Psoas muscle (tissue), 8 donors: ENCODE measurements around the gene MKRN2OS. TPM values are rescaled to one million over a fixed set of nuclear protein-coding genes. Genes with fewer than 3 reads are reported as not detected.

Experiments
- ATAC-seq, 4 donors: fragments of 200-7000 bp; cut with Tn5 transposase; one replicate each; pipeline ENCODE4 v1.9.1; 2020; ENCODE audit warnings: moderate library complexity in 3 of 4, mild to moderate bottlenecking in 2 of 4
- DNase-seq, 2 donors: peaks; one replicate each; pipeline ENCODE4 v3.0.0-alpha.2; 2020
- H3K27ac ChIP-seq: fragments of 200-600 bp; one replicate; pipeline ENCODE4 v1.8.0; 2022
- H3K27me3 ChIP-seq, 3 donors: fragments of 200-600 bp in 1 of 3; one replicate each; pipeline versions ENCODE4 v1.6.1 to v1.8.0; 2013 to 2022; ENCODE audit warnings: low read length in 2 of 3, mild to moderate bottlenecking in 2 of 3, moderate library complexity in 1 of 3; ENCODE audit not compliant: insufficient read depth in 3 of 3
- H3K36me3 ChIP-seq, 2 donors: fragments of 200-600 bp in 1 of 2; one replicate each; pipeline versions ENCODE4 v1.6.1 to v1.8.0; 2013 to 2022; ENCODE audit warnings: low read depth in 1 of 2, mild to moderate bottlenecking in 1 of 2, moderate library complexity in 1 of 2; ENCODE audit not compliant: insufficient read depth in 1 of 2
- H3K4me1 ChIP-seq: fragments of 200-600 bp; one replicate; pipeline ENCODE4 v1.8.0; 2022
- H3K4me3 ChIP-seq: fragments of 200-600 bp; one replicate; pipeline ENCODE4 v1.8.0; 2022; ENCODE audit warnings: mild to moderate bottlenecking
- H3K9me3 ChIP-seq: fragments of 200-600 bp; one replicate; pipeline ENCODE4 v1.8.0; 2022
- CTCF ChIP-seq: fragments of 200-600 bp; IDR thresholded peaks from one replicate; pipeline ENCODE4 v1.8.0; 2022; ENCODE audit warnings: antibody characterized with exemption
- WGBS, 3 donors: extraction: QIAGEN DNeasy Blood & Tissue Kit; methylation state at CpG; one replicate each; pipeline versions ENCODE4 v1.1.6 to v1.1.7; 2013; 5-methylcytosine and 5-hydroxymethylcytosine counted together
- intact Hi-C, 2 donors: fragments of 100-400 bp; cut with DNase I; formaldehyde crosslinking; loops; one replicate each; pipeline versions ENCODE4 v1.11.0 to v1.14.2; 2022
- polyA plus RNA-seq, 3 donors: library from polyadenylated mRNA; stranded (reverse); fragments of 200-250 nt; gene quantifications; one replicate each; pipeline ENCODE4 v1.2.3, GENCODE V29; 2013
- total RNA-seq, 4 donors: library from RNA; stranded (reverse); fragmentation: NEBNext Ultra II Directional in 2 of 4; extraction: Animal tissue kit (Norgen Biotek cat#: 25700) in 2 of 4; gene quantifications; one replicate each; pipeline versions ENCODE4 v1.2.1 to v1.2.4, GENCODE V29; 2021 to 2023
- donor health status: healthy with polysubstance abuse.
- donor health status: DM: no; HTN: no; CAD: no; lungs with moderate emphysema.
- donor health status: Bipolar disorder and iron deficiency.
- donor health status: healthy.
- donor health status: DM: yes; HTN: yes; CAD: no.
- donor health status: DM: no; HTN: no; CAD: no.
- donor health status: DM: no; HTN: no; CAD: no.
- donor health status: DM: yes; HTN: yes; CAD: no.

MKRN2OS gene
- total and polyA plus RNA-seq, 7 donors, result 0.16 to 1.5 (median 0.48) TPM; not detected in 2

- Histone ChIP-seq H3K9me3 (no peaks in the 10 kb centered on the region), H3K27me3 (no peaks in the 10 kb centered on the region), H3K36me3 (peaks cover 4 to 98% of the 10 kb centered on the region in 2 donors), H3K27ac (no peak overlapping the region), H3K4me1 (peaks cover 24% of the 10 kb centered on the region), H3K4me3 (no peak overlapping the region)
- whole genome bisulfite sequencing, 3 donors, result 53% methylated on average over 2 of the region's 4 CpGs; no CpG with 5 or more reads in 2 of the 3 donors
- no peak for DNase-seq
- no peak for ATAC-seq
- intact Hi-C loops, result no loop called here
- no peak for TF ChIP-seq CTCF
These were observed 44.8 kb upstream of the MKRN2OS start for GRCh38 chr3:12590096-12590495.

GRCh38 chr3:12588039-12589009 lies 43.0 kb upstream of the MKRN2OS start:
- WGBS, 3 donors, result 59 to 65% (median 60%) methylated on average over 7 of the region's 7 CpGs
- Histone ChIP-seq H3K27me3 (no peaks in the 10 kb centered on the region), H3K27ac (peak overlapping the region; percentile 68), H3K4me3 (no peak overlapping the region), H3K36me3 (peaks cover 3 to 98% of the 10 kb centered on the region in 2 donors), H3K4me1 (peaks cover 24% of the 10 kb centered on the region), H3K9me3 (no peaks in the 10 kb centered on the region)
- DNase-seq (no peak), ATAC-seq (peak in 3 of 4 donors; percentile 4 to 11 (median 7))
- intact Hi-C loops, result no loop called here
- TF ChIP-seq CTCF, result no peak

GRCh38 chr3:12586403-12586802 lies 41.1 kb upstream of the MKRN2OS start:
- DNase-seq (no peak), ATAC-seq (peak in 3 of 4 donors; percentile 40 to 49 (median 47))
- no peaks in the 10 kb centered on the region for H3K27me3 ChIP-seq
- peaks cover 24% of the 10 kb centered on the region for H3K4me1 ChIP-seq
- H3K36me3 ChIP-seq, result peaks cover 3 to 98% of the 10 kb centered on the region in 2 donors
- intact Hi-C loops, result no loop called here
- 46 to 65% (median 53%) methylated on average over 3 of the region's 3 CpGs for WGBS, 3 donors
- H3K27ac ChIP-seq, result peak overlapping the region; percentile 64
- TF ChIP-seq CTCF, result no peak
- H3K9me3 ChIP-seq, result no peaks in the 10 kb centered on the region
- no peak overlapping the region for H3K4me3 ChIP-seq

- no peak overlapping the region for H3K4me3 ChIP-seq
- no peak for TF ChIP-seq CTCF
- H3K36me3 ChIP-seq, result peaks cover 3 to 98% of the 10 kb centered on the region in 2 donors
- no peaks in the 10 kb centered on the region for H3K27me3 ChIP-seq
- DNase-seq (no peak), ATAC-seq (no peak)
- no peaks in the 10 kb centered on the region for H3K9me3 ChIP-seq
- WGBS, 3 donors, result 43 to 58% (median 51%) methylated on average over 5 of the region's 5 CpGs
- intact Hi-C loops, result no loop called here
- H3K4me1 ChIP-seq, result peaks cover 24% of the 10 kb centered on the region
- peak overlapping the region; percentile 64 for H3K27ac ChIP-seq
These were observed 40.7 kb upstream of the MKRN2OS start for GRCh38 chr3:12585970-12586369.
